ENCODE measurements around the gene PLAA.

Gene PLAA

DNA sequence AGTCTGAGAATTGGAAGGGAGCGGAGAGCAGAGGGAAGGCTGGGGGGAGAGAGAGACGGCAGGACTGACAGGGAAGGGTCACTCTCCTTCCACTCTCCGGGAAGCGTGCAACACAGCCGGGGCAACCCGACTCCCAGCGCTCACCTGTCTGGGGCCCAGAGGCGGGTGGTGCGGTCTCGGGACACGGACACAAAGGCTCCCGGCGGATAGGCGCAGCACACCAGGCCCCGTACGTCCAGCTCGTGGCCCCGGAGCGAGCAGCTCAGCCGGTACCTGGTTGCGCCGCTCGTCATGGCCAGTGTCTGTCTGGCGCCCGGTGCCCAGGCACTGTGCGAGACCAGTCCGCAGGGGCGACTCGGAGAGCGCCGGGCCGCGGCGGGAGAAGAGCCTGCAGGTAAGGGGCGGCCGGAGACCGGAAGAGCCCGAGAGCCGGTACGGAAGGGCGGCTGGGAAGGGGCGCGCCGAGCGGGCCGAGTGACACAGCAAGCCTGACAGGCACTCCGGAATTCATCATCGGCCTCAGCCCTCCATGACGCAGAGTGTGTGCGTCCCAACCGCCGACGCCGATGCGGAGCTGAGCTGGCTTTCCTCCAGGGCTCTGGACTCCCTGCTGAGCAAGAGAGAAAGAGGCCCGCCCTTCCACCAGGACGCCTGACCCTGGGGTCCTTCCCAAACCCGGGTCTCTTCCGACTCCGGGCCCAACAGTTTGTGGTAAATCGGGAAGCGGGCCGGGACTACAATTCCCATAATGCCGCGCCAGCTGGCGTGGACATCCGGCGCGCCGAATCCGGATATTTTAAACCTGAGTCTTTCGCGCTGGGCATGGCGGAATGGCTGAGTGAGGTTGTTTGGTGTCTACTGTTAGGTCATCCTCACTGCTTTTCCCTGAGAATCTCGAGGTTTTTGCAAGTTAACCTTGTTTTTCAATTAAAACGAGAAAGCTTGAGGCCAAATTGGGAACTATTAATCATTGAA, at the start of gene PLAA:
TSS of gene PLAA (minus strand) at position 490 of the 975 bp plus-strand sequence. CDS start at position 293, 197 bp downstream.
- DNase-seq, result peak; percentile 92

DNA sequence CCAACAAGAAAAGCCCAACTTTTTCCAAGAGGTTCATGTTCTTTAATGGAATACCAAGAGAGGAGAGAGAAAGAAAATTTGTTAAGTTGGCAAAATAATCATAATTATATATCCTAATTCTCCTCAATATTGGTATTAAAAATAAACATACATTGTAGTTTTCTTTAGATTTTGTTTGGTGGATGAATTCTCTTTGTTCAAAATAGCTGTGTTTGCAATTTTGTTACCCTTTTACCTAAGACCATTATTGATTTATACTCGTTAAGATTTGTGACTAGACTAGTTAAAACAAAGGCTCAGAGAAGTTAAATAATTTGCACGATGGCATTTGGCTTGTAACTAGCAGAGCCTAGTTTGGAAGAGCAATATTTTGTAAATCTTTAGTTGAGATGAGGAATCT, 48.8 kb upstream of the PLAA start:
- no peak for DNase-seq

DNA sequence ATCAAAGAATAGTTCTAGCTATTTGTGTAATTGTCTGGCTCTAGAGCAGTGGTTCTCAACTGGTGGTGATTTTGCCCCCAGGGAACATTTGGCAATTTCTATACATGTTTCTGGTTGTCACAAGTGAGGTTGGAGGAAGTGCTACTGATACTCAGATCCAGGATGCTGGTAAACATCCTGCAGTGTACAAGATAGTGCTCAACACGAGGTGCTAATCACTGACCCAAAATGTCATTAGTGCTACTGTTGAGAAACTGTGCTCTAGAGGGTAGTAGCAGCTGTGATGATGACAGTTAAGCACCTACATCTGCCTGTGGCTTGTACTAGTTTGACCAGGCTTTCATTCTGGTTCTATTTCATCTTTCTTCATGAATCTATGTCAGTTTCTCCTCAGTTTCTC, 36.3 kb upstream of the PLAA start:
- DNase-seq, result no peak

DNA sequence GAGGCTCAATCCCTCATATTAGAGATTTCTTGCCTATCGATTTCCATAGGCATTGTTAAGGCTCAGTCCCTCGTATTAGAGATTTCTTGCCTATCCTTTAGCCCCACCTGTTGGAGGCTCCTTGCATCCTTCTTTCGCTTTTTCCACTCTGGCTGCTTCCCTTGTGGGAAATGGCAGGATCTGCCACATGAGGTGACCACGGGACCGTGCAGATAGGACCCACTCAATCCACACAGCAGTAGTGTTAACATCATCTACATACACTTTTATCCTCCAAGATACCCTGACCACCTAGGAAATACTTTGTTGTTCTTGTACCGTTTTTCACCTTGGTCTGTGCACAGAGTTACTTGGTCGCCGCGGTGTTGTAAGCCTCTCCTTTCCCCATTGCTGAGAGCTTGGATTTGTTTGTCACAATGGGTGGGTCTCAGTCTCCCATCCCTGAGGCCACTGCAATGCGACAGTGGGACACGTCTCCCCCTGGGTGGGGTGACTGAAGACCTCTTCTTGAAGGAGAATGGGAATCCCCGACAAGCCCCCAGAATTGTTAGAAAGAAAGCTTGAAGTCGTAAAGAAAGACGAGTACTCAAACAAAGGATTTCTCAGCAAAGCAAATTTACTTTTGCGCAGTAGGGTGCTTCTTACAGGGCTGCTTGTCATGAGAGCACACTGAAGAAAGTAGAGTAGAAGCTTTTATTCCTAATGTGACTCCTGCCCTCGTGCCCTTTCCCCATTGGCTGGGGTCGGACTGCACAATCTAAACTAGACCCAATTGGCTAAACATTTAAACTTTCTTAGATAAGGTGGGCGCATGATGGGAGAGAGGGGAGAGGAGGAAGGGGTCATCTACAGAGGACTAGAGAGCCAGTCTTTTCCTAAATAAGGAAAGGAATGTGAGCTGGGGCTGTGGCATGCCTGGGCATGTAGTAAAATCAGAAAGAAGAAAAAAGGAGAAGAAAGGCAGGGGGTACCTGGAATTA, 29.0 kb upstream of the PLAA start:
- DNase-seq, result peak; percentile 74

DNA sequence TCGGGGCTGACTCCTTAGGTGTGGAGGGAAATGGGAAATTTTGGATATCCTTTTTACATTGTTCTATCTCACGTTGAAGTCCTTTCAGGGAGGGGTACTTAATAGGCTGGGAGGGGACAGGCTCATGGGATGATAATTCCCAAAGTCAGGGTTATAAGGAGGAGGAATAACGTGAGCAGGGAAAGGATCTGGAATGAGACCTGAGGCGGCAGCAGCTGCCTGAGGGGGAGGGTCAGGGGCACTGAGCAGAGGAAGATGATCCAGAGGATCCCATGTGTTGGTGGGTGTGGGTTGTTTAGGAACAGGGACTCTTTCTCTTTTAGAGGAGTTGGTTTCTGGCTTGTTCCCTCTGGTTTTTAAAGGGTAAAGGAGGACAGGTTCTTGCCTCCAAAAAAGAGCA, 27.9 kb upstream of the PLAA start:
- no peak for DNase-seq

DNA sequence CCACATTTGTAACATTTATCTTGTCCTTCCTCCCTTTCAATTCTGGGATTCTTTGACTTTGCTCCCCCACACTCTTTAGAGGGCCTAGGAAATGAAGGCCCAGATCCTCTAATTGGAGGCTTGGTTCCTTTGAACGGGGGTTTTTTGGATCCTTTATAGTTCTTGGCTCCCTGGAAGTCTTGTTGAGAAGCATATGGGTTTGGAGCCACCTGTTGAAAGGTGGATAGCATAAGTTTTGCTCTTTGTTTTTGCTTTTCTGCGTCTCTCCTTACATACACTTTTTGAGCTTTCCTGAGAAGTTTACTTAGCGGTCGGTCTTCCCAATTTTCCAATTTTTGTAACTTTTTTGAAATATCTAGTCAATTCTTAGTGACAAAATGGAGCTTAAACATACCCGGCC, 26.9 kb upstream of the PLAA start:
- no peak for DNase-seq

DNA sequence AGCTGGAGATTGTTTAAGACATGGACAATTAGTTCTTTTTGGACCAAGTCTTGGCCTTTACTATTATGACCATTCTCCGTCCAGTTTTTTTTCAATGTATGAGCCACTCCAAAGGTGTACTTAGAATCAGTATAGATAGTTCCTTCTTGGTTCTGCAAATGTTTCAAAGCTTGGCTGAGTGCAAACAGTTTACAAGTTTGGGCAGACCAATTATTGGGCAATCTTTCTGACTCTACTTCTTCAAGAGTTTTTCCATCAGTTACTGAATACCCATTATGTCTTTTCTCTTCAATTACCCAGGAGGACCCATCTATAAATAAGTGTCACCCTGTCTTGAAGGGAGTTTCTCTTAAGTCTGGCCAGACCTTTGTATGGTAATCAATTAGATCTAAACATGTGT, 24.7 kb upstream of the PLAA start:
- DNase-seq, result no peak

DNA sequence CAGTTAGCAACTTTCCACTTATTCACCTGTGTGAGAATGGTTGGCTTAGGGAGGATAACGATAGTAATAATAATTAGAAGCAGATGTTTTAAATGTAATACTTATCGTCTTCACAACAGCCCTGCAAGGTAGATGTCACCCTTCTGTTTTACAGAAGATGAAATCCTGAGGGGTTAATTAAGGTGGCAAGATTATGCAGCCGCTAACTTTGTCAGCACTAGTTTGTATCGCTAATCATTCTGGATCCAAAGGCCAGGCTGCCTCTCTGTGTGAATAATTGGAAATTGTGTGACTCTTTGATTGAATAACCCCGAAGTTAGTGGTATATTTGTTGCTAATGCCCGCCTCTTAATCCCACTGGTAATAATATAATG, 9.8 kb upstream of the PLAA start:
- peak; percentile 44 for DNase-seq

DNA sequence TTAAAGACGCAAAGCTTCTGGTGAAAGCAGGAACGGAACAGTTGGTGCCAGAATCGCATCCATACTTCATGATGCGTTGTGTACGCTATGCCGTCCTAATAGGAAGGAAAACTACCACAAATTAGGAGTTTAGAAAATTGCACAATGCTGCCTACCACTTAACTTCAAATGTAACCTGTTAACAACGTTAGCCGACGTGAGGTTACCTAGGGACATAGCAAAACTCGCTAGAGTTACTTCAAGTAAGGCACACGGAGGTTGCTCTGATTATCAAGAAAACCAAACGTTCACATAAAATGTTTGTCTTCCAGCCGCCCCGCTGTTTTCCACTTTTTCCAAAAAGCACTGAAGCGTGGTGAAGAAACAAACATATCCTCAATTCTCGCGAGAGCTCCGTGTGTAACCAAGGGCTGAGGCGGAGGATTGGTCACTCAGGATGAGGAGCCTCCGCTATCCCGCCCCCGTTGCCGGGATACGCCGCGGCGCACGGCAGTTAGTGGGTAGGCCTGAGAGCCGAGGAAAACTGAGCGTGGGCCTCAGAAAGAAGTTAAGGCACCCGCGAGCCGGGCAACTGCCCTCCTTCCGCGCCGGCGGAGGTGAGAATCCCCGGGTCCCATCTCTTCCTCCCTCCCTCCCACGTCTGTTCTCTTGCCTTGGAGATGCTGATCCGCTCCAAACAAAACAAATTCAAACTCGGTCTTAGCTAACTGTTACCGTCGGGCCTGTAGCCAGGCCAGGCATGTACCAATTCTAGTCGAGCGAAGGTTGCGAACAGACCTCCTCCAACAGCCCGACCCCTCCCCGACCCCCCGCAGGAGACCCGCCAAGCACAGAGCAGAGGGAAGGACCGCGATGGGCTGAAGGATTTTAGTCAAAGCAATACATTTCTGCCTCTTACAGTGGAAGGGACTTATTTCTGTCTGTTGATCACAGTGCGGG, 9.1 kb upstream of the PLAA start, which contains the start of gene IFT74:
TSS of gene IFT74 (plus strand) at position 492 of the 939 bp plus-strand sequence. CDS start 5,556 bp downstream, outside the sequence.
- DNase-seq, result peak; percentile 99

DNA sequence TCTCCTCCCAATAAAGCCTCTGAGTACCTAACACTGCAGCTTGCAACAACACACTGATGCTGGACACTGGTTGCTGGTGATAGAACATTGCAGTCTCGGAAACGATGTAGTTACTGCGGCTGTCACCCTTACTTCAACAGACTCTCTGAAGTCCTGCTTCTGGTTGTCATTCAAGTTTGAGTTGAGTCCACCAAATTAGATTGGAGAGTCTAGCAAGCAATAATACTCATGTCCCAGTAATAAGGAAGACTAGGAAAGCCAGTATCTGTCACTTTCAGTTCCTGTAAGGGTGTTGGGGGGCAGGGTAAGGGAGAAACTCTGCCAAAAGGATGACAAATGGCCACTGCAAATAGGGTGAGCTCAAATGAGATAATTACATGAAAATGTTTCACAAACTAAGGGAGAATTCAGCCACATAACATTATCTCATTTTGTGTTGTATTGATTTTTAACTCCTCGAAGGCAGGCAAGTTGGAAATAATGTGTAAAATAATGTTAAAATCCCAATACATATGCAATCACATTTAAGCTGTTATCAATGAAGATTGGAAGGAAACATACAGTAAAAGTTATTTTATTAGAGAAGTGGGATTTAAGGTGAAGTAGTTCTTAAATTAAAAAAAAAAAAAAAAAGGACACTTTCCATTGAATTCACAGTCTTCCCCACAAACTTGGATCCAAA, 8.3 kb upstream of the PLAA start:
- peak; percentile 81 for DNase-seq

DNA sequence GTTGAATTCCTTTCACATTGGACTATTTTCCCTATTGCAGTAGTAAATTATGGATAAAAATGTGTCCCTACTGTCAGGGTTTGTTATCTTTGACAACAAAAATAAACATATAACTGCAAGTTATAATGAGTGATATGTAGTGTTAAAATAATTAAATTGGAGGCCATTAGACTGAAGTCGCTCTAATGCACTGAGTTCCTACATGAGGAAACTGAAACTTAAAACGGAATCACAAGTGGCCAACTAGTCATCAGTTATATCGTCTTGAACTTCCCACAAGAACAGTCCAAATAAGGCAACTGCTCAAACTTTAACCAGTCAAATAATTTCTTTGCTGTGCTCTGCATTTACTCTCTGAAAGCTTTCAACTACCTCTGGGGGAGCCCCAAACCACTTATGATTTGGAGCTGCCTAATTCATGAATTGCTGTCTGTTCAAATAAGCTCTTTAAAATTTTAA, 7.0 kb upstream of the PLAA start:
- peak; percentile 52 for DNase-seq

DNA sequence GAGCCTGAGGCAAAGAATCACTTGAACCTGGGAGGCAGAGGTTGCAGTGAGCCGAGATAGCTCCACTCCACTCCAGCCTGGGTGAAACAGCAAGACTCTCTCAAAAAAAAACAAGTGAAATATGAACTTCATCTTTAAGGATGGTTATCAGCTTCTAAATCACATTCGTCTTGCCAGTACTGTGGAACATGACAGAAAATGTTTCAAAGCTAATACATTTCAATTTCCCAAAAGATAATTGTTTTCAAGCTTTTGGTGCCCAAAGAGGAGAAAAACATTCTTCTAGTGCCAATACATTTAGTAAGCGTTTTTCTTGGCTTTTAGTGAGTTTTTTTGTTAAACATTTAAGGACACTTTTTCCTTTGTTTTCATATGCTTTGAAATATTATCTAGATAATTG, 4.8 kb upstream of the PLAA start:
- no peak for DNase-seq

DNA sequence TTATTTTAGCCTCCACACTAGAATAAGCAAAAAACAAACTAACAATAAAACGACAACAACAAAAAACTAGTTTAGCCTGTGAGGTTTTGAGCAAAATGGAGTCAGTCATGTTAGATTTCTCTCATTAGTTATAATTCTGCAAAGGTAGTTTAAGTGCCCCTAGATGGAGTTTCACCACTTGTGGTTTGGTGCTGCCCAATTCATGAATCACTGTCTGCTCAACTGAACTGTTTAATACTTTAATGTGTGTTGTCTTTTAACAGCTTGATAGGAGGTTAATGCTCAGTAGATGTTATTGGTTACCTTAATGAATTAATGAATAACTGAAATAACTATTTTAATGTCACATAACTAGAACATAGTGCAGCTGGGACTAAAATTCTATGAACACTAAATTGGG, 3.5 kb upstream of the PLAA start:
- no peak for DNase-seq

DNA sequence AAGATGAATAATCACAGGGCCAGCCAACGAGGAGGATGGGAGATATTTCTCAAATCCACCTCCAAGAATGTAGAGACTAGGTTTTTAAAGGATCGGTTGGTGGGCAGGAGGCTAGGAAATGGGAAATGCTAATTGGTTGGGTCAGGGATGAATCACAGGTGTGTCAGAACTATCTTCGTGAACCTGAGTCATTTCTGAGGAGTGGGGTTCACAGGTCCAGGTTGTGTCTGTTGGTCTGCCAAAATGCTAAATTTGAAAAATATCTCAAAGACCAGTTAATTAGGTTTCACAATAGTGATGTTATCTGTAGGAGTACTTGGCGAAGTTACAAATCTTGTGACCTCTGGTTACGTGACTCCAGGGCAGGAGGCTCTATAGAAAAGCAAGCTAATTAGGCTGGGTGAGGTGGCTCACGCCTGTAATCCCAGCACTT, 2.6 kb upstream of the PLAA start:
- peak; percentile 66 for DNase-seq

DNA sequence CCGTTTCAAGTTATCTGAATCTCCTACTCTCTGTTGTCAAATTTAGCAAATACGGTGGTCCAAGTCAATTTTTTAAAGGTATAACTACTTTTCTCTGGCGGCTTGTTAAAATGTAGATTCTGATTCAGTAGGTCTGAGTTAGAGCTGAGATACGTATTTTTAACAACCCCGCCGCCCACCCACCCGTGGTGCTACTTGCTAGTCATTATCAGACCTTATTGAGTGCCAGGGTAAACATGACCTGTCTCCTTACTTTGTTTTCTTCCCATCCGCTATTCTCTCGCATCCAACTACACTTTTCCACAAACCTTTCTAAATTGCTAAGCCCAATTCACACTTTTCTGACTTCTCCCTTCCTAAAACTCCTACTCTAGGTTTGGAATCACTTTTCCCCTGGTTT, 694 bp upstream of the PLAA start:
- DNase-seq, result peak; percentile 29

DNA sequence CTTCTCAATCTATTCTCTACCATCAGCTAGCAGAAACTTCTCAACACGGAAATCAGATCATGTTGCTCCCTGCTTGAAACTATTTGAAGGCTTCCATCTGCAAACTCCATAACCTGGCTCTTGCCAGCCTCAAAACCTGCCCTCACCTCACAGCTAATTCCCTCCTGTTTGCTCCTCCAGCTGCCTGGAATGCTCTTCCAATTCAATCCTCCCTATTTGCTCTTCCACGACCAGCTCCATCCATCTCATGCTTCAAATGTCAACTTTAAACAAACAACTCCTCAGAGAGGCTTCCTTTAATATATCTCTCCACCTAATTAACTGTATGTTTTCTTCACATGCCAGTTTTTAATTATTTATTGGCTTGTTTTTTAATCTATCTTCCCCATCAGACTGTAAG, 1.5 kb downstream of the PLAA start:
- DNase-seq, result no peak

DNA sequence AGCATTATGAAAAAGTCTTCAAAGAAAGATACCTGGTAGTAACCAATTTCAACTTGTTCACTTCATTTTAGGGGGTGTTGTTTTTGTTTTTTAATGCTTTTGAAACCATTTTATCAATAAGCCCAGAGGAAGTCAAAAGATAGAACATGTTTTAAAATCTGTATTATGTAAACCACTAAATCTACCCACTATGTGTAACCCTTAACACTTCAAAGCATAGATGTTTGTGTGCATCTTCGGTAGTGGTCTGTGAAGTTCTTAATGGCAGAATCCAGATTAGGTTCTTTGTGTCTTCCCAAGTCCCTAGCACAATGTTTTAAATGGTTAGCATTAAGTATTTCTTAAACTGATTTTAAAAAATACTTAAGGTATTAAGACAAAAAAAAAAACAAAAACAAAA, 6.3 kb downstream of the PLAA start:
- no peak for DNase-seq

DNA sequence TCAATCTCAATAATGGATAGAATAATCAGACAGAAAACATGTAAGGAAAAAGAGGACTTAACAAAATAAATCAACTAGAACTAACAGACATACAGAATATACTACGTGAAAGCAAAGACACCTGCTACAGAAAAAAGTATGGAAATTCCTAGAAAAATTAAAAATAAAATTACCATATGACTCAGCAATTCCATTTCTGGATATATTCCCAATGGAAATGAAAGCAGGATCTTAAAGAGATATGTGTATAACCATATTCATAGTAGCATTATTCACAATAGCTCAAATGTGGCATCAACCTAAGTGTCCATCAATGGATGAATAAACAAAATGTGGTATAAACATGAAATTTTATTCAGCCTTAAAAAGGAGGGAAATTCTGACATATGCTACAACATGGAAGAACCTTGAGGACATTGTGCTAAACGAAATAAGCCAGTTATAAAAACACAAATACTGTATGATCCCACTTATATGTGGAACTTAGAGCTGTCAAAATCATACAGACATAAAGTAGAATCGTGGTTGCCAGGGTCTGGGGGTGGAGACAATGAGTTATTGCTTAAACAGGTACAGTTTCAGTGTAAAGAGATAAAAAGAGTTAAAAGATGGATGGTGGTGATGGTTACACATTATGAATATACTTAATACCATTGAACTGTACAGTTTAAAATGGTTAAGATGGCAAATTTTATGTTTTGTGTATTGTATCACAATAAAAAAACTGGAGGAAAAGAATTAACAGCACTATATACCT, 6.9 kb downstream of the PLAA start:
- no peak for DNase-seq

DNA sequence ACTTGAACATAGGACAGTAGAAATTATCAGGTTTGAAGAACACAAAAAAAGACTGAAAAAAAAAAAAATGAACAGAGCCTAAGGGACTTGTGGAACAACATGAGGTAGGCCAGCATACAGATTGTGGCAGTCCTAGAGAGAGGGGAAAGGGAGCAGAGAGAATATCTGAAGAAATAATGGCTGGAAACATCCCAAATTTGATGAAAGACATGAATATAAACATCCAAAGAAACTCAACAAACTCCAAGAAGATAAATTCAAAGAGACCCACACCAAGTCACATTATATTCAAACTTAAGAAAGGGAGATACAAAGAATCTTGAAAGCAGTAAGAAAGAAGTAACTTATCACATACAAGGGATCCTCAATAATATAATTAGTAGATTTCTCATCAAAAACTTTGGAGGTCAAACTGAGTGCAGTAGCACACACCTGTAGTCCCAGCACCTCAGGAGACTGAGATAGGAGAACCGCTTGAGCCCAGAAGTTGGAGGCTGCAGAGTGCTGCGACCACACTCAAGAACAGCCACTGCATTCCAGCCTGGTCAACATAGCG, 9.1 kb downstream of the PLAA start:
- no peak for DNase-seq

DNA sequence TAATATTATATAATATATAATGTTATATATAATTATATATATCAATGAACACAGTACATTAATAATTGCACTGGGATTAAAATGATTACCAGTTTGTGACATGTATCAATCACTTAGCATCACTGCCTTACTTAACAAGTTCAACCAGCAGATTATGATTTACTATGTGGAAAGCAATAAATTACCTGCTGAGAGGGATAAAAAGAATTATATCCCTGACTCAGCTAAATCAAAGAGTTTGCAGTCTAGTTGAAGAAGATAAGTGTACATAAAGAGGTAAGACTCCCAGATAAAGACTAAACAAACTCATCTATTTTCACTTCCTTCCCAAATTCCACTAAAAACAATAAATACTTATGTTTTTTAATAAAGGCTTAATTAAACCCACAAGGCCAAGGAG, 11.2 kb downstream of the PLAA start:
- DNase-seq, result no peak

All from hematopoietic multipotent progenitor cell treated with erythropoietin and hydrocortisone succinate and interleukin-3 and kit ligand, for 8 days (in vitro differentiated cells).